ENCODE results near the gene CUL3. TPM values are rescaled to one million over a fixed set of nuclear protein-coding genes. Genes with fewer than 3 reads are reported as not detected.

The CUL3 gene
- total RNA-seq, 1 donor from 2014 or later, result 65.3 TPM

DNA sequence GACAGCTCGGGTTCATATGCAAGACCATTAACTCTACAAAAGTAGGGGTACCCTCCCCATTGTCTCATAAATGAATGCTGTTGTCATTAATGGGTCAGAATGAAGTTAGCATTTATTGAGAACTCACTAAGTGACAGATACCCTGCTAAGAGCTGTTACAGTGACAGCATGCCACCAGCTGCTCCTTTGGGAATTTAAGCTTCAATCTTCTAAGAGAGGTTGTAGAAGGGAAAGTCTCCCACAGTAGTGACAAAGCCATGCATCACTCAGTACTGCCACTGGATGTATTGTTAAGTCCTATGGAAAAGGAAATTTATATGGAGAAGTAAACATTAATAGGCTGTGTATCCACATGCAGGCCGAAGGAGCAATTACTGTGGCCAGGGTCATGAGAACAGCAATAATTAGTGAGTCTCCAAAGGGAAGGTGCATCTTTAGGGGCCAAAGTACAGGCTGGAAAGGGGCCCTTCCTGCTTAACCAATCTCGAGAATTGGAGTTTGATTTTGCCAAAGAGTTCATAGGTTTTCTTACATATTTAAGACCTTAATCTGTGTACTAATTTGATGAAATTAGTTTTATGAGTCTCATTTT lies 118.8 kb downstream of the CUL3 start:
- no peak overlapping the region for H3K27ac ChIP-seq
- intact Hi-C loops (cut with DNase I), result no loop called here
- H3K4me3 ChIP-seq, result no peak overlapping the region
- H3K4me1 ChIP-seq, result no peaks in the 10 kb centered on the region
- no peaks in the 10 kb centered on the region for H3K36me3 ChIP-seq
- DNase-seq (ENCODE audit: extremely low spot score in 2 of 2), result no peak
- H3K9me3 ChIP-seq, result no peaks in the 10 kb centered on the region
- no peak for TF ChIP-seq POLR2AphosphoS5 (IDR thresholded peaks at IDR 0.05; ENCODE audit: insufficient read depth in 1 of 2, low read depth in 1 of 2)
- no peak for TF ChIP-seq POLR2A (IDR thresholded peaks at IDR 0.05)
- TF ChIP-seq CTCF (IDR thresholded peaks at IDR 0.05), result no peak
- no peaks in the 10 kb centered on the region for H3K27me3 ChIP-seq

- Histone ChIP-seq H3K27ac (no peak overlapping the region), H3K36me3 (no peaks in the 10 kb centered on the region), H3K27me3 (no peaks in the 10 kb centered on the region), H3K4me3 (no peak overlapping the region), H3K4me1 (no peaks in the 10 kb centered on the region), H3K9me3 (no peaks in the 10 kb centered on the region)
- TF ChIP-seq POLR2A (IDR thresholded peaks at IDR 0.05), result no peak
- TF ChIP-seq CTCF (IDR thresholded peaks at IDR 0.05), result no peak
- no peak for TF ChIP-seq POLR2AphosphoS5 (IDR thresholded peaks at IDR 0.05; ENCODE audit: insufficient read depth in 1 of 2, low read depth in 1 of 2)
- intact Hi-C loops (cut with DNase I), result no loop called here
- DNase-seq (ENCODE audit: extremely low spot score in 2 of 2), result no peak
Observed at GRCh38 chr2:224461391-224461790, 123.8 kb downstream of the CUL3 start.

GRCh38 chr2:224457408-224458096 lies 127.6 kb downstream of the CUL3 start:
- Histone ChIP-seq H3K4me3 (no peak overlapping the region), H3K4me1 (no peaks in the 10 kb centered on the region), H3K36me3 (no peaks in the 10 kb centered on the region), H3K9me3 (no peaks in the 10 kb centered on the region), H3K27me3 (no peaks in the 10 kb centered on the region), H3K27ac (no peak overlapping the region)
- no peak for DNase-seq (ENCODE audit: extremely low spot score in 2 of 2)
- intact Hi-C loops (cut with DNase I), result no loop called here
- no peak for TF ChIP-seq CTCF (IDR thresholded peaks at IDR 0.05)
- no peak for TF ChIP-seq POLR2AphosphoS5 (IDR thresholded peaks at IDR 0.05; ENCODE audit: insufficient read depth in 1 of 2, low read depth in 1 of 2)
- no peak for TF ChIP-seq POLR2A (IDR thresholded peaks at IDR 0.05)

DNA sequence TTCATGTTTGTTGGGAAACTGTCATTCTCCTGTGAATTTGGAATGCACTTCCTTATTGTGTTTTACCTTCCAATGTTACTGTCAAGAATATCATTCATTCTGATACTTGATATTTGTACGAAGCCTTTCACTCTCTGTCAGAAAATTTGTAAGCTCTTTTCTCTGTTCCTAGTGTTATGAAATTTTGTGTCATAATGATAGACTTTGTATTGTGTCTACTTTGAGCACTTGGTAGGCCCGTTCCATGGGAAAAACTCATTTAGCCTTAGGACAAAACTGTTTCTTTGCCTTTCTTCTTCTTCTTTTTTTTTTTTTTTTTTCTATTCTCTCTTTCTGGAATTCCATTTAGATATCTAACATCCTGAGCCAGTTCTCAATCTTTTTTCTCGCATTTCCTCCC lies 131.3 kb downstream of the CUL3 start:
- no peaks in the 10 kb centered on the region for H3K36me3 ChIP-seq
- TF ChIP-seq POLR2A (IDR thresholded peaks at IDR 0.05) (no peak), CTCF (IDR thresholded peaks at IDR 0.05) (no peak), POLR2AphosphoS5 (IDR thresholded peaks at IDR 0.05; ENCODE audit: insufficient read depth in 1 of 2, low read depth in 1 of 2) (no peak)
- H3K4me3 ChIP-seq, result no peak overlapping the region
- no peak overlapping the region for H3K27ac ChIP-seq
- intact Hi-C loops (cut with DNase I), result no loop called here
- no peaks in the 10 kb centered on the region for H3K4me1 ChIP-seq
- H3K9me3 ChIP-seq, result no peaks in the 10 kb centered on the region
- DNase-seq (ENCODE audit: extremely low spot score in 2 of 2), result no peak
- no peaks in the 10 kb centered on the region for H3K27me3 ChIP-seq

All from vagina (tissue), 2 donors.